ENCODE data around the gene ATG2A.
A peak's percentile ranks its signal among the peaks of the same experiment; 100 is the strongest.

ATG2A gene

GRCh38 chr11:64916775-64917662, at the start of gene ATG2A:
Gene ATG2A (minus strand): TSS chr11:64917209. CDS start chr11:64917135, 74 bp downstream.
- peak; percentile 99 for DNase-seq

DNA sequence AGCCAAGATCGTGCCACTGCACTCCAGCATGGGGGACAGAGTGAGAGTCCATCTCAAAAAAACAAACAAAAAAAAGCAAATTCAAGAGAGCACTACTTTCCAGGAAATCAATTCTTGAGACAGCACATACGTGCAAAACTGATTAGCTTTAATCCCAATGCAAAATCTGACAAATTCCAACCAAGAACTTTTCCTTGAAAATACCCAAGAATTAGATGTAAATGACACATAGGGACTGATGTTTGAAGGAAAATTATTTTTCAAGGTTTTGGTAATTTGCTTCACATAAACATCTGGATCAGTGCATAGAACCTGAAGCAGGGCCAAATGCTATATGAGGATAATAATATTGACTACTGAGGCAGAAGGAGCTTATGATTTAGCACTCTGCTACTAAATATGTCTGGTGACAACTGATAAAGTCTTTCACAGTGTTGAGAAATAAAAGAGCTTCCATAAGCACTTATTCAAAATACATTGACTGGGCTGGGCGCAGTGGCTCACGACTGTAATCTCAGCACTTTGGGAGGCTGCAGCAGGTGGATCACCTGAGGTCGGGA, 46.1 kb upstream of the ATG2A start:
- DNase-seq = no peak

- DNase-seq = no peak
Measured at GRCh38 chr11:64960719-64961118, 43.7 kb upstream of the ATG2A start.

GRCh38 chr11:64959498-64959897, 42.5 kb upstream of the ATG2A start:
- no peak for DNase-seq

DNA sequence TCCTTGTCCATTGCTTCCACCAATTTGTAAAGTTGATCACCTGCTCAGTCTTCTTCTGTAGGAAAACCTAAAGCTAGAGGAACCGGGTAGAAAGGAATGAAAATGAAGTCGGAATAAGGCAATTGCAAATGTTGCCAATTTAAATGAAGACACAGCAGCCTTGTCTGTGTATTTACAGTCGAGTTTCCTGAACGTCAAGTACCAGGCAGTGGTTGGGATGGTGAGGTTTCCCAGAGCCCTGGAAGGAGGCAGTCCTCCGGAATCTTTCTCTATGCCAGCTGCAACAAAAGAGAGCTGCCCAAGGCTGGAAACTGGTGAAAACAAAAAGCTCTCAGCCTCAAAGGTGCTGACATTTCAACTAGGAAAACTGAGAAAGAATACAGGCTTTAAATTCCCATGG, 37.2 kb upstream of the ATG2A start:
- no peak for DNase-seq

- no peak for DNase-seq
Measured at GRCh38 chr11:64951529-64951928, 34.5 kb upstream of the ATG2A start.

DNA sequence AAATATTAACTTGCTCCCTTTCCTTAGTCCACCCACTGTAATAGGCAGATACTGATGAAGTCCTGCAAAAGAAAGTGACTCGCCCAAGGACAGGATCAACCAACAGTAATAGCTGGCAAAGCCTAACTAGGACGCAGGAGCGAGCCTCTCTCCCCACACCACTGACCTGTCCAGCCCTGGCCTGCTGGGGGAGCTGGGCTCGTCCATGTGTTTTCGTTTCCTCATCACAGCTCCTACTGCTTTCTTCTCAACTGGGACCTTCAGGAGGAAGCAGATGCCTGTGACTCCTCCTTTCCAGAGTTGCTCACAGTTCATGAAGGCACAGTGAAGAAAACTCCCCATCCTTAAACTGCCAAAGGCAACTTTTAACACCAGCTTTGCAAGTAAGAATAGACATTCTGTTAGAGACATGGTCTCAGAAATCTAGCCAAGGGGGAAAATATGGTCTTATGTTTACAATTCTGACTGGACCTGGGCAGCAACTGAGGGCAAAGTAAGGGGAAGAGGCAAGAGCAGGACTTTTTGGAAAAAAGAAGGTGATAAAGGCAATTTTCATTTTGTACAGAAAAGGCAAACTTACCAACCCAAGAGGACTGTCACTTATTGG, 30.3 kb upstream of the ATG2A start:
- DNase-seq = no peak

- no peak for DNase-seq
Measured at GRCh38 chr11:64936539-64936938, 19.5 kb upstream of the ATG2A start.

GRCh38 chr11:64935359-64936081, 18.5 kb upstream of the ATG2A start, which contains the start of gene GPHA2:
Gene GPHA2 (minus strand): TSS chr11:64935893. CDS start chr11:64935460, 433 bp downstream.
- DNase-seq = no peak

- no peak for DNase-seq
Measured at GRCh38 chr11:64934682-64935358, 17.8 kb upstream of the ATG2A start.

- DNase-seq = no peak
Measured at GRCh38 chr11:64933935-64934681, 17.1 kb upstream of the ATG2A start.

GRCh38 chr11:64933213-64933934, 16.4 kb upstream of the ATG2A start:
- no peak for DNase-seq

DNA sequence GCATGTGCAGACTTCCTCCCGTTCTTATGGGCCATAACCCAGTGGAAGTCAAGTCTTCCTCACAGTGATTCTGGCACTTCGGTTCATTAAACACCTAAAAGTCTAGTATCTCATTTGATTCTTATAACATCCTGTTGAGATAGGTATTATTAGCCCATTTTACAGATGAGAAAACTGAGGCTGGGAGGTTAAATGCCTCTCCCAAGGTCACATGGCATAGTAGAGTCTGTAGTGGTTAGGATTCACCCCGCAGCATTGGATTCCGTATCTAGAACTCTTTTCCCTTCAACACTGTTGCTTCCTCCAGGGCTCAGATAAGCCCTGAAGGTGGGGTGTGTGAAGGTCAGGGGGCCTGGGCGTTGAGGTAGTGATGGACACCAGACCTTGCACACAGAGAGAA, 15.3 kb upstream of the ATG2A start:
- DNase-seq = no peak

- no peak for DNase-seq
Measured at GRCh38 chr11:64931290-64931689, 14.3 kb upstream of the ATG2A start.

DNA sequence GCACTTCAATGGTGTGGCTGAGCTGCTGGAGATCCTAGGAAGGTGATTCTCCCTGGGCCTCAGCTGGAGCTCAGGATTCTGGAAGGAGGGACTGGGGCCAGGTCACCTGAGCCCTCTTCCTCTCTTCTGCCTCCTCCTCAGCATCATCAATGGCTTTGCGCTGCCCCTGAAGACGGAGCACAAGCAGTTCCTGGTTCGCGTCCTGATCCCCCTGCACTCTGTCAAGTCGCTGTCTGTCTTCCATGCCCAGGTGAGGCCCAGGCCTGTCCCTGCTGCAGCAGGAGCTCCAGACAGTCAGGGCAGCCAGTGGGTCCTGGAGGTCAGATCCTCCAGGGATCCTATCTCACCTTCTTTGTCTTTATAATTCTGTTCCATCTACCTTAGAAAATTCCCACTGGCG, 13.3 kb upstream of the ATG2A start:
- no peak for DNase-seq

DNA sequence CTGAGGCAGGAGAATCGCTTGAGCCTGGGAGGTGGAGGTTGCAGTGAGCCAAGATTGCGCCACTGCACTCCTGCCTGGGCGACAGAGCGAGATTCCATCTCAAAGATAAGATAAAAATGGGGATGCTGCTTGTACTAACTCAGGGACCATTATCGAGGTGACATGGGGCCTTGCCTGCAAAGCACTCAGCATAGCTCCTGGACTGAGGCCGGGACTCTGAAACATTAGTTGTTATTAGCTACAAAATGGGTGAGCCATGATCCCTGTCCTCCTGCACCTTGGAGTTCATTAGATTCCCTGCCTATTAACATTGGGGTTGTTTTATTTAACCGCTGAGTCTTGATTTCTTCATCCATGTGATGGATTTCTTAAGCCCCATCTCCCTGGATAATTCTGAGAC, 12.6 kb upstream of the ATG2A start:
- no peak for DNase-seq

GRCh38 chr11:64928957-64929356, 11.9 kb upstream of the ATG2A start:
- no peak for DNase-seq

- DNase-seq = no peak
Measured at GRCh38 chr11:64926689-64927088, 9.7 kb upstream of the ATG2A start.

GRCh38 chr11:64925536-64926436, 8.8 kb upstream of the ATG2A start:
- no peak for DNase-seq

DNA sequence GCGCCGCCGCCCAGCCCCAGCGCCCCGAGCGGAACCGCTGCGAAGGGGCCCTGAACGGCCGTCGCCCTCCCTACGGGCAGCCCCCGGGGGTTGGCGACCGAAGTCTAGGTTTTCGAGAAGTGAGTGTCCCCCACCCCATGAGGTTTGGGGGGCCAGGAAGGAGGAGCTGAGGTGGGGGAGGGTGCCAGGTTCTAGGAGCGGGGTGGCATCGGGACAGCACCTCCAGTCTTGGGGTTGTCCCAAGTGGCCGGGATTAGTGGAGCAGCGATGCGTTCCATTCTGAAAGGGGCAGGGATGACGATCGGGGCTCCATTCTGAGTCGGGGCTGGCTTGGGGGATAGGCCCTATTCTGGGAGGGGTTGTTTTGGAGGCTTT, 7.9 kb upstream of the ATG2A start:
- DNase-seq = no peak
